GM12878 (cell line): ENCODE data around the gene HEATR3. TPM values are rescaled to one million over a fixed set of nuclear protein-coding genes. Genes with fewer than 3 reads are reported as not detected.

ENCODE experiments used
- CREB1 ChIP-seq: IDR thresholded peaks from 2 replicates; pipeline ENCODE4 v1.6.1; 2012; ENCODE audit warnings: low read depth, mild to moderate bottlenecking, inconsistent platforms
- EED ChIP-seq: sonication (generic); IDR thresholded peaks from 2 replicates; pipeline ENCODE4 v1.6.1; 2016; ENCODE audit warnings: antibody characterized with exemption, low read depth
- ETV6 ChIP-seq, 2 experiments: fragments of 450-650 bp in 1 of 2; IDR thresholded peaks in 1 of 2; conservative IDR thresholded peaks in 1 of 2; 2 replicates each; pipeline ENCODE4 v1.6.1; 2014; ENCODE audit warnings: antibody characterized with exemption in 1 of 2, borderline replicate concordance in 1 of 2, low read depth in 1 of 2, mild to moderate bottlenecking in 1 of 2, moderate library complexity in 1 of 2
- EZH2 ChIP-seq: IDR thresholded peaks from 2 replicates; pipeline ENCODE4 v1.6.1; 2012; ENCODE audit warnings: low read depth, mild to moderate bottlenecking, control low read depth, inconsistent platforms, low read length, borderline replicate concordance; ENCODE audit not compliant: control insufficient read depth
- IRF4 ChIP-seq: IDR thresholded peaks from 2 replicates; pipeline ENCODE4 v1.6.1; 2011; ENCODE audit warnings: low read depth, low read length
- JUNB ChIP-seq: IDR thresholded peaks from 2 replicates; pipeline ENCODE4 v1.6.1; 2016; ENCODE audit warnings: antibody characterized with exemption, mild to moderate bottlenecking
- MXI1 ChIP-seq: fragments of 150-350 bp; IDR thresholded peaks from 2 replicates; pipeline ENCODE4 v1.6.1; 2011; ENCODE audit warnings: low read depth, mild to moderate bottlenecking, inconsistent platforms, low read length, improper control_type of control experiment
- NFYB ChIP-seq: IDR thresholded peaks from 2 replicates; pipeline ENCODE4 v1.6.1; 2011; ENCODE audit warnings: low read depth, mild to moderate bottlenecking, low read length, improper control_type of control experiment, moderate library complexity; ENCODE audit not compliant: insufficient read depth
- NR2F1 ChIP-seq: fragments of 450-650 bp; conservative IDR thresholded peaks from 2 replicates; pipeline ENCODE4 v1.6.1; 2017; ENCODE audit warnings: mild to moderate bottlenecking
- PAX8 ChIP-seq: fragments of 450-650 bp; IDR thresholded peaks from 2 replicates; pipeline ENCODE4 v1.6.1; 2017; ENCODE audit warnings: mild to moderate bottlenecking, moderate library complexity
- POLR2AphosphoS5 ChIP-seq: IDR thresholded peaks from 2 replicates; pipeline ENCODE4 v1.6.1; 2011; ENCODE audit warnings: mild to moderate bottlenecking, low read length, inconsistent platforms
- SIX5 ChIP-seq: IDR thresholded peaks from 2 replicates; pipeline ENCODE4 v1.6.1; 2011; ENCODE audit warnings: mild to moderate bottlenecking, low read depth, low read length, moderate library complexity; ENCODE audit not compliant: severe bottlenecking
- STAT1 ChIP-seq: fragments of 450-650 bp; conservative IDR thresholded peaks from 2 replicates; pipeline ENCODE4 v1.6.1; 2014; ENCODE audit warnings: antibody characterized with exemption, mild to moderate bottlenecking
- TCF7 ChIP-seq: IDR thresholded peaks from 2 replicates; pipeline ENCODE4 v1.6.1; 2014; ENCODE audit warnings: antibody characterized with exemption, borderline replicate concordance
- USF1 ChIP-seq: IDR thresholded peaks from 2 replicates; pipeline ENCODE4 v1.6.1; 2011; ENCODE audit warnings: borderline replicate concordance, low read depth, mild to moderate bottlenecking, moderate library complexity, mixed read lengths, low read length; ENCODE audit not compliant: insufficient read depth; ENCODE audit errors: extremely low read length
- ZBTB40 ChIP-seq: fragments of 450-650 bp; IDR thresholded peaks from 2 replicates; pipeline ENCODE4 v1.6.1; 2016; ENCODE audit warnings: mild to moderate bottlenecking, moderate library complexity, borderline replicate concordance
- ZNF207 ChIP-seq: fragments of 450-650 bp; IDR thresholded peaks from 2 replicates; pipeline ENCODE4 v1.6.1; 2014; ENCODE audit warnings: antibody characterized with exemption, mild to moderate bottlenecking, borderline replicate concordance
- ZNF592 ChIP-seq: fragments of 450-650 bp; IDR thresholded peaks from 2 replicates; pipeline ENCODE4 v1.6.1; 2017; ENCODE audit warnings: mild to moderate bottlenecking, moderate library complexity
- ZNF622 ChIP-seq: fragments of 450-650 bp; IDR thresholded peaks from 2 replicates; pipeline ENCODE4 v1.6.1; 2017; ENCODE audit warnings: mild to moderate bottlenecking, inconsistent platforms
- polyA plus RNA-seq, 11 experiments: library from polyadenylated mRNA; depleted of rRNA in 4 of 11; unstranded in 6 of 11; stranded (reverse) in 5 of 11; fragments of >200 nt; fragmentation: Nextera tagmentation in 4 of 11; fragmentation: Illumina TruSeq in 1 of 11; extraction: Ambion mirVana in 4 of 11; extraction: Trizol in 1 of 11; gene quantifications; 1 replicate in 1 of 11; 2 replicates in 10 of 11; pipeline versions ENCODE4 v1.2.1 to v1.2.3, GENCODE V29; 2011 to 2016; ENCODE audit warnings: inconsistent platforms in 2 of 11, missing spikeins in 2 of 11, low read depth in 1 of 11
- total RNA-seq, 4 experiments: library from RNA; depleted of rRNA in 3 of 4; stranded (reverse); fragments of >200 nt in 3 of 4; fragmentation: Illumina TruSeq in 1 of 4; extraction: Trizol in 1 of 4; gene quantifications; 2 replicates each; pipeline versions ENCODE4 v1.2.1 to v1.2.3, GENCODE V29; 2013 to 2021

Gene HEATR3
- total and polyA plus RNA-seq, 10 of the 15 experiments (the other 5 are each of a cell fraction or from before 2014, with no cell fraction given), result 1.5 to 30.0 (median 17.7) TPM

- TF ChIP-seq ZBTB40 (no peak), ZNF207 (0 out of 2 replicates have a peak, but pooled peaks have one; percentile 47), TCF7 (no peak), STAT1 (no peak), ETV6 (conservative IDR thresholded peaks at IDR 0.05 in 1 of 2, IDR thresholded peaks at IDR 0.05 in 1 of 2; ENCODE audit: borderline replicate concordance in 1 of 2, low read depth in 1 of 2) (peak in 1 of 2 experiments; percentile 36; a peak in 2 of 4 replicates), IRF4 (peak; percentile 94), NFYB (no peak), CREB1 (peak; percentile 70), EZH2 (no peak), SIX5 (no peak), PAX8 (no peak), ZNF622 (no peak), USF1 (no peak), JUNB (peak; percentile 83), NR2F1 (peak; percentile 78), EED (peak; percentile 84), POLR2AphosphoS5 (no peak), ZNF592 (no peak), MXI1 (peak; percentile 69; the same call in 1 of the 2 replicates)
Observed at GRCh38 chr16:50152351-50152806, 86.6 kb downstream of the HEATR3 start (continued).
